Parathyroid adenoma (tissue), 2 donors: ENCODE results near the gene BTG1.

Source experiments
- H2AFZ ChIP-seq: fragments of 300-600 bp; sonication (generic); one replicate; pipeline ENCODE4 v1.7.0; 2017; ENCODE audit warnings: antibody characterized with exemption, mild to moderate bottlenecking
- H3K27ac ChIP-seq: fragments of 300-600 bp; sonication (generic); one replicate; pipeline ENCODE4 v1.7.0; 2017
- H3K27me3 ChIP-seq: fragments of 300-600 bp; sonication (generic); one replicate; pipeline ENCODE4 v1.7.0; 2017; ENCODE audit warnings: low read length; ENCODE audit not compliant: control insufficient read depth, insufficient read depth
- H3K36me3 ChIP-seq: fragments of 300-600 bp; sonication (generic); one replicate; pipeline ENCODE4 v1.7.0; 2017; ENCODE audit warnings: low read length; ENCODE audit not compliant: control insufficient read depth, insufficient read depth
- H3K4me1 ChIP-seq: fragments of 300-600 bp; sonication (generic); one replicate; pipeline ENCODE4 v1.7.0; 2017; ENCODE audit warnings: control low read depth
- H3K4me2 ChIP-seq: fragments of 300-600 bp; sonication (generic); one replicate; pipeline ENCODE4 v1.7.0; 2017; ENCODE audit warnings: low read length
- H3K4me3 ChIP-seq: fragments of 300-600 bp; sonication (generic); one replicate; pipeline ENCODE4 v1.7.0; 2017; ENCODE audit warnings: low read depth, low read length
- H3K79me2 ChIP-seq: fragments of 300-600 bp; sonication (generic); one replicate; pipeline ENCODE4 v1.7.0; 2017; ENCODE audit warnings: control low read depth
- H3K9ac ChIP-seq: fragments of 300-600 bp; sonication (generic); one replicate; pipeline ENCODE4 v1.7.0; 2017; ENCODE audit warnings: mild to moderate bottlenecking
- H3K9me3 ChIP-seq: fragments of 300-600 bp; sonication (generic); one replicate; pipeline ENCODE4 v1.7.0; 2017; ENCODE audit warnings: low read length; ENCODE audit not compliant: control insufficient read depth
- TF ChIP-seq, protein P1 (sequence below): fragments of 300-600 bp; sonication (generic); IDR thresholded peaks from one replicate; pipeline ENCODE4 v1.7.0; 2017; ENCODE audit warnings: antibody characterized with exemption, mild to moderate bottlenecking
- donor health status: primary hyperparathyroidism.

The BTG1 gene

DNA sequence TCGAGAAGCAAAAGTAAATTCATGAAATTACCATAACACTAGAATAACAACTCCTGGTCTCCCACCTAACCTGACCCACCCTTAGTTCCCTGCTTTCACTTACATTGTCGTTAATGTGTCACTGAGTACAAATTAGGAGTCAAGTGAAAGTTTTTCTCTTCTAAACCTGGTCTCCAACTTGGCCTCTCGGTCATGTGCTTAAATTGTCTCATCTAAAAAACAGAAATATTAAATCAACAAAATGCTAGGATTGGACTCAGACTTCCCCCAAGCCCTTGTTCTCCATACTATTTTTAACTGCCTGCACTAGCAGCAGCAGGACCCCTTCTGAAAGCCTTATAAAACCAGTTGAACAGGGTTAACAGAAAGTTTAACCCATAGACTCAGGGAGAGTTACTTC lies 1.8 kb upstream of the BTG1 start:
- peaks cover 8% of the 10 kb centered on the region for H3K4me1 ChIP-seq
- TF ChIP-seq, protein P1, sequence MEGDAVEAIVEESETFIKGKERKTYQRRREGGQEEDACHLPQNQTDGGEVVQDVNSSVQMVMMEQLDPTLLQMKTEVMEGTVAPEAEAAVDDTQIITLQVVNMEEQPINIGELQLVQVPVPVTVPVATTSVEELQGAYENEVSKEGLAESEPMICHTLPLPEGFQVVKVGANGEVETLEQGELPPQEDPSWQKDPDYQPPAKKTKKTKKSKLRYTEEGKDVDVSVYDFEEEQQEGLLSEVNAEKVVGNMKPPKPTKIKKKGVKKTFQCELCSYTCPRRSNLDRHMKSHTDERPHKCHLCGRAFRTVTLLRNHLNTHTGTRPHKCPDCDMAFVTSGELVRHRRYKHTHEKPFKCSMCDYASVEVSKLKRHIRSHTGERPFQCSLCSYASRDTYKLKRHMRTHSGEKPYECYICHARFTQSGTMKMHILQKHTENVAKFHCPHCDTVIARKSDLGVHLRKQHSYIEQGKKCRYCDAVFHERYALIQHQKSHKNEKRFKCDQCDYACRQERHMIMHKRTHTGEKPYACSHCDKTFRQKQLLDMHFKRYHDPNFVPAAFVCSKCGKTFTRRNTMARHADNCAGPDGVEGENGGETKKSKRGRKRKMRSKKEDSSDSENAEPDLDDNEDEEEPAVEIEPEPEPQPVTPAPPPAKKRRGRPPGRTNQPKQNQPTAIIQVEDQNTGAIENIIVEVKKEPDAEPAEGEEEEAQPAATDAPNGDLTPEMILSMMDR, result no peak
- H3K36me3 ChIP-seq, result no peaks in the 10 kb centered on the region
- H3K4me2 ChIP-seq, result no peak overlapping the region
- peaks cover 7% of the 10 kb centered on the region for H3K79me2 ChIP-seq
- no peaks in the 10 kb centered on the region for H3K27me3 ChIP-seq
- H3K9me3 ChIP-seq, result no peaks in the 10 kb centered on the region
- H3K9ac ChIP-seq, result no peak overlapping the region
- no peak overlapping the region for H2AFZ ChIP-seq
- H3K4me3 ChIP-seq, result no peak overlapping the region
- no peak overlapping the region for H3K27ac ChIP-seq

DNA sequence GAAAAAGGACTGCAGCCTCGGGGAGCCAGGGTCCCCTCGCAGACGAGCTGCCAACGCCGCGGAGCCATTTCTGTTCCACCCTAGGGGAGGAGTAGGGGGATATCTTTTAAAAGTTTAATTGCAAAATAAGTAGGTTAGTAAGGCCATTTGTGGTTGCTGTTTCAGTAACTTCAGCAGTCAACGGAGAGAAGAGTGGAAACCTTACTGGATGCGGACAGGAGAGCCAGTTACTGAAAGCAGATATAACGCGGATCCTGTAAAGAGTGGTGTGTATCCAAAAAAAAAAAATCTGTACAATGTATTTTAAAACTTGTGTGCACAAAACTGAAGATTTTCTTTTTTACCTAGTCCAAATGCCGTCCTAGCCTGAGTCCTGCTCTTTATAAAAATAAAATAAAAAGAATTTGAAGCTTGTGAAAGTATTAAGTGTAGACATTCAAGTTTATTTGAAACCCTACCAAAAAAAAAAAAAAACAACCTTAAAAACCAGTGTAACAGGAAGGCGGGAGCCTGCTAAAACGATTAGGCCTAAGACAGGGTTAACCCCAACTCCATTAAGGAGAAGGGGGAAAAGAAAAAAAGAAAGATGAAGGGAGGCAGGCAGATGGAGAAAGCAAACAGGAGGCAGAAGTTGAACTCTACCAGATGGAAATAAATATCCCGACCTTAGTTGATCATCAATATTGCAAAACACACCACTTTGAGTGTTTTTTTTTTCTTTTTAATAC lies 1.0 kb upstream of the BTG1 start:
- H3K36me3 ChIP-seq, result no peaks in the 10 kb centered on the region
- H3K79me2 ChIP-seq, result peaks cover 13% of the 10 kb centered on the region
- peak overlapping the region; percentile 76 for H3K4me3 ChIP-seq
- no peak overlapping the region for H3K9ac ChIP-seq
- TF ChIP-seq, protein P1, result no peak
- H3K27ac ChIP-seq, result peak overlapping the region; percentile 98
- H3K4me1 ChIP-seq, result peaks cover 9% of the 10 kb centered on the region
- H3K9me3 ChIP-seq, result no peaks in the 10 kb centered on the region
- H2AFZ ChIP-seq, result peak overlapping the region; percentile 94
- H3K4me2 ChIP-seq, result peak overlapping the region; percentile 79
- H3K27me3 ChIP-seq, result no peaks in the 10 kb centered on the region

DNA sequence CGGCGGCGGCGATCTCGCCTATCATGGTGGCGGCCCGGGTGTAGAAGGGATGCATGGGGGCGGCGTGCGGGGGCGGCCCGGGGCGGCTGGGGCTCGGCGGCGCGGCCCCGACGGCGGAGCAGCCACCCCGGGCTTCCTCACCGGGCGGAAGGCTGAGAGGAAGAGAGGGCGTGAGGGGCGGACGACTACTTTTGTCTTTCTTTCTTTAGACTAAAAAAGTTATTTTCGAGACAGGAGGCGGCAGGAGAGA lies 240 bp downstream of the BTG1 start:
- Histone ChIP-seq H3K4me3 (peak overlapping the region; percentile 88), H3K36me3 (no peaks in the 10 kb centered on the region), H3K79me2 (peaks cover 22% of the 10 kb centered on the region), H3K9ac (peak overlapping the region; percentile 98), H3K4me2 (peak overlapping the region; percentile 66), H2AFZ (peak overlapping the region; percentile 73), H3K9me3 (no peaks in the 10 kb centered on the region), H3K4me1 (peaks cover 9% of the 10 kb centered on the region), H3K27ac (peak overlapping the region; percentile 98), H3K27me3 (no peaks in the 10 kb centered on the region)
- TF ChIP-seq, protein P1, result no peak

DNA sequence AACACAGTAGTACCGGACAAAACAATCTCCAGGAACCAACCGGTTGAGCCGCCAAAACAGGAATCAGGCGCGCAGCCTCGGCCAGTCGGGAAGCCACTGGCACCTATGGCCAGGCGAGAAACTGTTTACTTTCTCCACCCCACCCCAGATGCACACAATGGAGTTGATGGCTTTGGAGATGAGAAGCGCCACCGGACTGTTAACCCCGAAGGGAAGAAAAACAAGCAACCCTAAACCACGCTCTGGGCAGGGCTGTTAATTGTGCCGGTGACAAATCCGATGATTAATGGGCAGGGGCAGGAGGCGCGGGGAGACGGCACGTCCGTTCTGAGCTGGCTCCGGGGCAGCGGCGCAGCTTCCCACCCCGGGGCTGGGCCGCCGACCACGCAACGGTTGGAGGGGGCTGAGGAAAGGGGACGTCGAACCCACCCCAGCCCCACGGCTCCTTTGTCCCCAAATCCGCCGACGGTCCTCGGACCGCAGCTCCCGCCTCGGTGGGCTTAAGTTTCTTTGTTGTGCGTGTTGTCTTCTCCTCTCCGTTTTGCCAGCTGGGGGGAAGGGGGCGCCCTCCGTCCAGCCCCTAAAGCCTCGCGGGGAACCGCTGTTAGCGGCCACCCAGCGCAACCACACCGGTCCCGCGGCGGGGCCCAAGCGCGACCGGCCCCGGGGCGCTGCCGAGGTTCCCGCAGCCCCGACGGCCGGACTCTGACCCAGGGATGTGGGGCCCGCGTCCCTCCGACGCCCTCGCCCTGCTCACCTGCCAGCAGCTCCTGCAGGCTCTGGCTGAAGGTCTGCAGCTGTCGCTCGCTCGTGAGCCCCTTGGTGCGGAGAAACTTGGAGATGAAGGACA lies 790 bp downstream of the BTG1 start:
- peak overlapping the region; percentile 73 for H2AFZ ChIP-seq
- H3K36me3 ChIP-seq, result no peaks in the 10 kb centered on the region
- H3K79me2 ChIP-seq, result peaks cover 28% of the 10 kb centered on the region
- H3K4me1 ChIP-seq, result peaks cover 15% of the 10 kb centered on the region
- peak overlapping the region; percentile 88 for H3K4me3 ChIP-seq
- H3K9me3 ChIP-seq, result no peaks in the 10 kb centered on the region
- TF ChIP-seq, protein P1, result peak; percentile 24
- H3K27me3 ChIP-seq, result no peaks in the 10 kb centered on the region
- H3K27ac ChIP-seq, result peak overlapping the region; percentile 98
- H3K4me2 ChIP-seq, result peak overlapping the region; percentile 66
- peak overlapping the region; percentile 98 for H3K9ac ChIP-seq
